ENCODE data around the gene ATP2C2.
"Not testable (repeated sequence)": the region's sequence is repeated elsewhere in the genome, so short reads cannot be mapped to it uniquely, and the experiment has no call there.

The ATP2C2 gene

DNA sequence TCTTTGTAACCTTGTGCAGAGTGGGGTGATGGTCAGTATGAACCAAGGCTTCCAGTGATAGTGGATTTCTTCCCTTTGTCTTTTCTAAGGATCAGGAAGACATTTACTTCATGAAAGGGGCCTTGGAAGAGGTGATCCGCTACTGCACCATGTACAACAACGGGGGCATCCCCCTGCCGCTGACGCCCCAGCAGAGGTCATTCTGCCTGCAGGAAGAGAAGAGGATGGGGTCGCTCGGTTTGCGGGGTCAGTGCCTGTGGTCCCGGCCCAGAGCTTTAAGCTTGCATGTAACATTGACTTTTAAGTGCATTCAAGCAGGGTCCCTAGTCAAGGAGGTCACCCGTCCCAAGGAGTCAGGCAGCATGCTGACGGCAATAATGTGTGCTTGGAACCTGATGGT, 80.1 kb downstream of the ATP2C2 start:
- in situ Hi-C loops (cut with MboI; ENCODE audit: low sequenced_read_pairs) = no loop called here

DNA sequence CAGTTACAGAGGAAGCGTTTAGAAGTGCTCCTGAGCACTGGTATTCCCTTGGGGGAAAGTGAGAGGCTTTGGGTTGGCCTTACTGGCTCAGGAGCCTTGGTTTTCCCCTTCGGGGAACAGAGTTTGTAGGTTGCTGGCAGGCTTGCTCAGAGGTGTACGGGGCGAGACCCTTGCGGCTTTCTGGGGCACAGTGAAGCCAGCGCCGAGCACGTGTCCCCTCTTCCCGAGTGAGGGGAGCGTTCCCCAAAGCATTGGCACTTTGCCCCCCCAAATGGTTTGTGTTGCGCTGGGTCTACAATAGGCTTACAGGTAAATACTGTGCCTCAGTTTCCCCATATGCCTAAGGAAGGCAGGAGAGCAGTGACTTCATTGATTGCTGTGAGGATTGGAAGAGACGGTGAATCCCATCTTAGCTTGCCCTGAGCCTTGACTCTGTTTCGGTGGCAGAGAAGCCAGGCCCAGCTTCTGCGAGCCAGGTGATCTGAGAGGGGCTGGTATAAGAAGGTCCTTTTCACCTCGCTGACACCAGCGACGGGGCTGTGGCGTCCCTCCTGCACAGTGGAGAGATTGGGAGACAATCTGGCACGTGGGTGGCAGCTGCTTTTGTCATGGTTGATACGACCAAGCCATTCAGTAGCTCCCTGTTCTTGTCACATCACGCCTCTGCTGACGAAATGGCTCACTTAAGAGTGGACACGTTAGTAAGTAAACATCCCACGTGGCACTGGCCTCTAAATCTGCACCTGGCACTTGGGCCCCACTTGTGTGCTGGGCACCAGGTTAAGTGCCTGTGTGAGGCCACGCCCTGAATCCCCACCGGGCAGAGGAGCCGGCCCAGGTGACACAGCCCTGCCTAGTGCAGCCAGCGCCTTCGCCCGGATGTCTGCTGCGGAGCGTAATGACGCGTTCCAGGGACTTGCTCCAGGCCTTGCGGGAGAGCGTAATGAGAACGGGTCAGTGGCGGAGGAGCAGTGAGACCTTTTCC, 81.1 kb downstream of the ATP2C2 start:
- in situ Hi-C loops (cut with MboI; ENCODE audit: low sequenced_read_pairs) = no loop called here

DNA sequence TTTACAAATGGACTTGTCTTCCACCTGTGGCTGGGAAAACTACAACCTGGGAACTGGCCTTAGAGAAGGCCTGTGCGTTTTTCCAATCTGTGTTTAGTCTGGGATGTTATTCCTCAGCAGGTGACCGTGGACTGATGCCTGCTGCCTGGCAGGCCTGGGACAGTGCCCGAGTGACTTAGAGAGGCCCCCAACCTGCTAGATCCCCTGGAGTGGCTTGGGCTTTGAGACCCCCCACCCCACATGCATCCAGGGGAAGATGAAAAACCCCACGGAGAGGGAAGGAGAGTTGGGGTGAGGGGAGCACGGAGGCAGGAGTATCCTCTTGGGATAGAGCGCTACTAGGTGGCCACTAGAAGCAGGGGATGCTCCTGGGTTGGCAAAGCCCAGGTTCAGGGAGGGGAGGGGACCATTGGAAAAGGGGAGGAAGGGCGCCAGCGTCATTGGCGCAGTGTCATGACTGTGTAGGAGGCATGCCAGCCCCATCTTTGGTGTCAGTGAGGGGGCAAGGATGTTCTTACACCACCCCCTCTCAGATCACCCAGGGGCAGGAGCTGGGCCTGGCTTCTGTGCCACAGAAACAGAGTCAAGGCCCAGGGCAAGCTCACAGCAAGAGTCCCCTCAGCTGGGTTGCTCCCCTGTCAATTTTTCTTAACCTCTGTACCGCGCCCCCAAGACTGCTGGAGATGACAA, 82.0 kb downstream of the ATP2C2 start:
- in situ Hi-C loops (cut with MboI; ENCODE audit: low sequenced_read_pairs) = no loop called here

DNA sequence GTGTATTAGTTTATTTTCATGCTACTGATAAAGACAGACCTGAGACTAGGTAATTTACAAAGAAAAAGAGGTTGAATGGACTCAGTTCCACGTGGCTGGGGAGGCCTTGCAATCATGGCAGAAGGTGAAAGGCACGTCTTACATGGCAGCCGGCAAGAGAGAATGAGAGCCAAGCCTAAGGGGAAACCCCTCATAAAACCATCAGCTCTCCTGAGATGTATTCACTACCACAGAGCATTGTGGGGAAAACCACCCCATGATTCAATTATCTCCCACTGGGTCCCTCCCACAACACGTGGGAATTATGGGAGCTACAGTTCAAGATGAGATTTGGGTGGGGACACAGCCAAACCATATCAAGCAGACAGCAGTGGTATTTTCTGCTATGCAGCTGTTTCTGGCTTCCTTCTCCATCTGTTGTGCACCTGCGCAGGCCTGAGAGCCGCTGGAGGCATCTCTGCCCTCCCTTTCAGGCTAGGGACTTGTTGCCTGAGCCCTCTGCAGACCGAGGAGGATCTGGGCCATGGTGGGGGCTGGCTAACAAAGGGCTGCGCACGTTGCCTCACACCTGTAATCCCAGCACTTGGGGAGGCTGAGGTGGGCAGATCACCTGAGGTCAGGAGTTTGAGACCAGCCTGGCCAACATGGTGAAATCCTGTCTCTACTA, 82.8 kb downstream of the ATP2C2 start:
- in situ Hi-C loops (cut with MboI; ENCODE audit: low sequenced_read_pairs) = not testable (repeated sequence)

DNA sequence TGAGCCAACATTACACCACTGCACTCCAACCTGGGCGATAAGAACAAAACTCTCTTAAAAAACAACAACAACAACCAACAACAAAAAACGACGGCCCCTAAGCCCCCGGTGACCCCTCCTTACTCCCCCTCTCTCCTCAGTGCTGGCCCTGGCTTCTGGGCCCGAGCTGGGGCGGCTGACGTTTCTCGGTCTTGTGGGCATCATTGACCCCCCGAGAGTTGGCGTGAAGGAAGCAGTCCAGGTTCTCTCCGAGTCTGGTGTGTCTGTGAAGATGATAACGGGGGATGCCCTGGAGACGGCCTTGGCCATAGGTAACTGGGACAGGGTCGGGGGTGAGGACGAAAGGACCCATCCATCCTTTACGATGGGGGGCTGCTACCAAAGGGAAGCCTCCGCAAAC, 83.4 kb downstream of the ATP2C2 start:
- in situ Hi-C loops (cut with MboI; ENCODE audit: low sequenced_read_pairs) = no loop called here

DNA sequence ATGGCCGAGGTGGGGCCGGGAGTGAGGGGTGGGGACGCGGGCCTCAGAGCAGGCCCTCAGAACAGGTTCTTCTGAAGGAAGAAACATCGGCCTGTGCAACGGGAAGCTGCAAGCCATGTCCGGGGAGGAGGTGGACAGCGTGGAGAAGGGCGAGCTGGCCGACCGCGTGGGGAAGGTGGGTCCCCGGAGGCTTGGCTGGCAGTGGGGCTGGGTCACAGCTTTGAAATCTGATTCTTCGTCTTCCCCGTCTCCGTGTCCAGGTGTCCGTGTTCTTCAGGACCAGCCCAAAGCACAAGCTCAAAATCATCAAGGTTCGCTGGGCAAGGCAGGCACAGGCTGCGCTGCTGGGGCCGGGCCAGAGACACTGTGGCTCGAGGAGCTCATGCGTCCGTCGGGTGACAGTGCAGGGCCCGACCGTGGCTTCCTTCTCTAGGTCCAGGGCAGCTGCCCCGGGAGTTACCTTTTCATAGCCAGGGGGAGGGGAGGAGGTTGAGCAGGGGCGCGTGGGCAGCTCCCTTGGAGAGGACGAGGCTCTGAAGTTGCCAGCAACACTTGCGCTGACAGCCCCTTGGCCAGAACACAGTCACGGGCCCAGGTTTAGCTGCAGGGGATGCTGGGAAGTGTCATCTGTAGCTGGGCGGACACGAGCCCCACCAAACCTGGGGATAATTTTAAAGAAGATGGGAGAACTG, 84.9 kb downstream of the ATP2C2 start:
- in situ Hi-C loops (cut with MboI; ENCODE audit: low sequenced_read_pairs) = no loop called here

DNA sequence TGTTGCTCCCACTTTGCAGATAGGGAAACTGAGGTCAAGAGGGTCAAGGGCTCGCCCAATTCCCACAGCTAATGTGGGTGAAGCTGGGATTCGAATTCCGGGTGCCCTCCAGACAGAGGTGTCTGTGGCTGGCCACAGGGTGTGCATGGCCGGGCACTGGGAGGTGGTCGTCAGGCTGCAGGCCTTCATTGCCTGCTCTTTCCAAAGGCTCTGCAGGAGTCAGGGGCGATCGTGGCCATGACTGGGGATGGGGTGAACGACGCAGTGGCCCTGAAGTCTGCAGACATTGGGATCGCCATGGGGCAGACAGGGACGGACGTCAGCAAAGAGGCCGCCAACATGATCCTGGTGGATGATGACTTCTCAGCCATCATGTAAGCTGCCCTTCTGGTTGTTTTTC, 86.3 kb downstream of the ATP2C2 start:
- in situ Hi-C loops (cut with MboI; ENCODE audit: low sequenced_read_pairs) = no loop called here

DNA sequence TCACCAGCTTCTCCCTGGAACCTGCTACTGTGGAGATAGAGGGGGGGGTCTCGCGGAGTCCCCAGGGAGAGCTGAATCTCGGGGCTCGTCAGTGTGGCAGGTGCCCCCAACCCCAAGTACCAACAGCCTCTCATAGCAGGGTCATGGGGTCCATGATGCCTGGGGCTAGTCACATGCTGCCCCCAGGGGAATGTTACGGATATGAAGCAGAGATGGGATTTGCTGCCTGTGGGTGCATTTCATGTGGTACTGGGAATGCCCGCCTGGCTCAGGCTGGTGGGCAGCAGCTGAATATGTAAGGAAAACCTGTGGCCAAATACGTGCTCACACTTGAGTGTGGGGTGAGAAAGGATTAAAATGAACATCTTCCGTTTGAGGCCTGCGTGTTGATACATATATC, 86.7 kb downstream of the ATP2C2 start:
- in situ Hi-C loops (cut with MboI; ENCODE audit: low sequenced_read_pairs) = no loop called here

DNA sequence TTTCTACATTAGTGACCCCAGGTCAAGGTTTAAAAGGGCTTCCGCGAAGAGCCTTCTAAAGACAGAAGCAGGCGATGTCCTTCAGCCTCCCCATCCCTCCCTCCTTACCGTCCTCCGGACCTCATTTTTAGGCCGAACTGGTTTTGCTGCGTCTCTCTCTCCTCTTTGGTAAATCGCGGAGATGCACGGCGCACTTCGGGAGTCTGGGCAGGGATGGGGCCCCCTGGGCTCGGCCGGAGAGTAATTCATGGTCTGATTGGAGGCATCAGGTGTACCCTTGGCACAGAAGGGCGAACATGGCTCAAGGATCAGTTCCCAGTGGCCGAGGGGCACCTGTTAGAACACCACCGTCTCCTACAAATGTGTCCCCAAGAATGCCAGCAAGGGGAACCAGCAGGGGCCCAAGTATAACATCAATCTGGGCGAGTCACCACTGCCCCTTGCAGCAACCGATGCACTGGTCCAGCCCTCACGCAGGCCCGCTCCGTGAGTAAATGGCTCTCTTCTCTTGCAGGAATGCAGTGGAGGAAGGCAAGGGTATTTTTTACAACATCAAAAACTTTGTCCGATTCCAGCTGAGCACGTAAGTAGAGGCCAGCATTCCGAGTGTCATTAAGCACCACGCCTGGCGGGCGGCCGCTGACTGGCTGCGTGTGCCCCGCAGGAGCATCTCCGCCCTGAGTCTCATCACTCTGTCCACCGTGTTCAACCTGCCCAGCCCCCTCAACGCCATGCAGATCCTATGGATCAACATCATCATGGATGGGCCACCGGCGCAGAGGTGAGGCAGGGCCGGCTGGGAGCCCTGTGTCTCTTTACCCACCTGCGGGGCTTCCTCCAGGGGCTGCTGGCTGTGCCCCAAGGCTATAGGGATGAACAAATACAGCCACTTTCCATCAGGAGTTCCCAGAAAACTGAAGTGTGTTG, 90.5 kb downstream of the ATP2C2 start:
- in situ Hi-C loops (cut with MboI; ENCODE audit: low sequenced_read_pairs) = no loop called here

DNA sequence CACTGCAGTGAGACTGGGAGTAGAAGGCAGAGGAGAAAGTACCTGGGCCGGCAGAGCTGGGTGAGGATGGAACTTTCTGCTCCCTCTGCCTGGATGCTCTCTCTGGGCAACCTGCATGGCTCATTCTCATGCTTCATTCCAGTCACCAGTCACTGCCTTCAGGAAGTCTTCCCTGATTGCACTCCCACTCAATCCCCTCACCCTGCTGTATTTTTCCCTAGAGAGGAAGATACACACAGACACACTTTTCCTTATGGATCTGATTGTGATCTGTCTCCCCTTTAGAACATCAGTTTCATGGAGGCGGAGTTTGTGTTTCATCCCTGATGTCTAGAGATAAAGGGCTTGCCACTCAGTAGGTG, 91.2 kb downstream of the ATP2C2 start:
- in situ Hi-C loops (cut with MboI; ENCODE audit: low sequenced_read_pairs) = no loop called here

DNA sequence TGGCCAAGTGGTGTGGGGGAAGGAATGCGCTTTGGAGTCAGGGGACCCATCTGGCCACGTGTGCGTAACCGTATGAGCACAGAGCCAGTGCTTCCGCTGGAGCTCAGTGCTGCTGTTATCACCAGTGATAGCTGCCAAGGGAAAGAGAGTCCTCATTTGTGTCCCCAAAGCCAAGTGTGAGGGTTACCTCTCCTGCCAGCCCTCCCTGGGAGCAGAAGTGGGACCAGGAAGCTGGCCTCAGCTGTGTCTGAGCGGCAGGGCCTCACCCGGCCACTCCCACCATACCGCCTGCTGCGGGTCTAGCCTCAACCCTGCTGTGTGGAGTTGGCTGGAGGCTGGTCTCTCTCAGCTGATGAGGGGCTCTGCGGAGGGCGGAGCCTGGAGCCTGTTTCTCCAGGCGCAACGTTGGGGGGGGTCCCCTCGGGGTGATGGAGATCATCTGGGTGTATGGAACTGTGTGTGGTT, 91.6 kb downstream of the ATP2C2 start:
- in situ Hi-C loops (cut with MboI; ENCODE audit: low sequenced_read_pairs) = no loop called here

DNA sequence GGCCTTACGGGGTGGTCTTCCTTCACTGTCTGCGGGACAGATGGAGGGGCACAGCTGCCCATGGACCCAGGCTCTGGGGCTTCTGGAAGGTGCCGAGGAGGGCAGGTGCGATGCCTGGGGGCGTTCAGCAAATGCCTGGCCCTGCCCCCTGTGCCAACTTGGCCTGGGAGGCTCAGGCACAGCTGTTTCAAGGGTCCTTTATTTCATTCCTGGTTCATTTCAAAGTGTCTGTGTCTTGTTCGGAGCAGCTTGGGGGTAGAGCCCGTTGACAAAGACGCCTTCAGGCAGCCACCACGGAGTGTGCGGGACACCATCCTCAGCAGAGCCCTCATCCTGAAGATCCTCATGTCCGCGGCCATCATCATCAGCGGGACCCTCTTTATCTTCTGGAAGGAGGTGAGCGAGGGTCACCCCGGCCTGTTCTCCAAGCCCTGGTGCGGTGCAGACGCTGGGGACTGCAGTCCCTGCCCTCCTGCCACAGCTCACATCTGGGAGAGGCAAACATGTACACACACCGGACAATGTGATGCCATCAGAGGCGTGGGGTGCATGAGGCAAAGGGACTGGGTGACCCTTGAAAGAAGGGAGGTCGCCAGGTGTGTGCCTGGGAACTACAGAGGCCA, 92.2 kb downstream of the ATP2C2 start:
- in situ Hi-C loops (cut with MboI; ENCODE audit: low sequenced_read_pairs) = no loop called here

DNA sequence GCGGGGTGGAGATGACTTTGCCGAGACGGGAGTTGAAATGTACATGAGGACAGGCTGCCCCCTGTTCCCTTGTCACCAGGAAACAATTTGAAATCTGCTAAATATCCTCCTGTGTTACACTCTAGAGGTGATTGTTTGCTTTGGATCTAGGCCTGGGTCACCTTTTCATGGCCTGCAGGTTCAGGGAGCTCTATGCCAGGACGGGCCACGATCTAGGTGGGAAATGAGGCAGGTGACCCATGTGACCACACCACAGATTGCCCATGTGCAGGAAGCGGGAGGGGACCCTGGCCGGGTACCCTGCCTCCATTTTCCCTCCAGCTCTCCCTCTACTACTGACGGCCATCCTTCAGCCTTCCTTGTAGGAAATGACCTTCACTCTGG, 92.7 kb downstream of the ATP2C2 start:
- in situ Hi-C loops (cut with MboI; ENCODE audit: low sequenced_read_pairs) = no loop called here

DNA sequence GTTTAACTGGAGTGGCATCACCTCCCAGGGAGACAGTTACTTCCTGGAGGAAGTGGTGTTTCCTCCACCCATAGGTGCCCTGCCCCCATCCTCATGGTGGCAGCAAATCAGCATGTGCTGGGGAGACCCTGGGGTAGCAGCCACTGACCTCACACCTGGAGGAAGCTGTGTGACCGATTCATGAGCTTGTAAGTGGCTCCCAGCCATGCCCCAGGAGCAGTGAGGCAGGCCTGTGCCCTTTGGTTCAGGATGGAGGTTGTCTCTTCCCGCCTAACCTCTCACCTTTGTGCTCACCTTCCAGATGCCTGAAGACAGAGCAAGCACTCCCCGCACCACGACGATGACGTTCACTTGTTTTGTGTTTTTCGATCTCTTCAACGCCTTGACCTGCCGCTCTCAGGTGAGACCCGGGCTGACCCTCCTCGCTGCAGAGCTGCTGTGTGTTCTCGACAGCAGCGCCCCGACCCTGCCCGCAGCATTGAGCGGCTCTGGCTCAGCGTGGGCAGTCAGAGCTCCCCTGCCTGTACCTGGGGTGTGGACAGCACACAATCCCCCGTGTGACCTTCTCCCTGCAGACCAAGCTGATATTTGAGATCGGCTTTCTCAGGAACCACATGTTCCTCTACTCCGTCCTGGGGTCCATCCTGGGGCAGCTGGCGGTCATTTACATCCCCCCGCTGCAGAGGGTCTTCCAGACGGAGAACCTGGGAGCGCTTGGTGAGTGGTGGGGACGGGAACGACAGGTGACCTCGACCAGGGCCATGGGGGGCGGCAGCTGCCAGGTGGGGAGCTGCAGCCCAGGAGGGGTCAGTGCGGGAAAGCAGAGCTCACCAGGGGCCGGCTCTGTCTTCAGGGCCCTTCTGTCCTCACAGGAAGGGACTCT, 93.3 kb downstream of the ATP2C2 start:
- in situ Hi-C loops (cut with MboI; ENCODE audit: low sequenced_read_pairs) = no loop called here

DNA sequence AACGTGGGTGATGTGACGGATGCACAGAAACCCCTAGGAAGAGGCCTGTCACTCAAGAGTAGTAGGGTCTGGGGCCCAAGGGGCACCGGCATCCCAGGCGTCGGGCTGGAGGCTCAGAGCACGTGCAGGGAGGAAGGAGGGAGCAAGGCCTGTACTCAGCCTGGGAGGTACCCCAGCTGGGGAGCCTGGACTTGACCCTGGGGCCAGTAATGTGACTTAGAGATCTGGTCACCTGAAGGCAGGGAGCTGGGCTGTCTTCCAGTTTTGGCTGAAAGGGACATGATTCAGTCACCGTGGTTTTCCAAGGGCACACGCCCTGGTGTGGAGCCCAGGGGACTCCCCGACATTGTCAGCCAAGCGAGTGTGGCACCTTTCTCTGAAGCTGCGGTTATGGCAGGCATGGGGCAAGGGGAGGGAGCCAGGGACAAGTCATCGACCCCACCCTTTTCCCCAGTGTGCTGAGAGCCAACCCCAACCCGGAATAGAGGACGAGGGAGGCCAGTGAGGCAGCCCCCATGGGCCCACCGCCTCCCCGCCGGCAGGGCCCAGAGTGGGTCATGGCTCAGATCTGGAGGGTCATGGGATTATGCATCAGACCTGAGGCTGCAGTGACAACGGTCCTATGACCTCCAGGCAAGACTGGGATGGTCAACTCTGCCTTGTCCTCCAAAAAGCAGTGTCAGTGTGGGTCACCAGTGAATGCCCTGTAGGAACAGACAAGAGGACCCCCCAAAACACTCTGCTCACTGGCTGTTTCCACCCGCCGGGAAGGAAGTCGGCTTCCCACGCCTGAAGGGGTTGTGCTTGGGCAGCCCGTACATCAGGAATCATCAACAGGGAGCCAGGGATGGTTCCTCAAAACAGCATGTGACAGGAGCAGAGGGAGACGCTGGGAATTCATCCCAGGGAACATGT, 94.2 kb downstream of the ATP2C2 start:
- in situ Hi-C loops (cut with MboI; ENCODE audit: low sequenced_read_pairs) = no loop called here

DNA sequence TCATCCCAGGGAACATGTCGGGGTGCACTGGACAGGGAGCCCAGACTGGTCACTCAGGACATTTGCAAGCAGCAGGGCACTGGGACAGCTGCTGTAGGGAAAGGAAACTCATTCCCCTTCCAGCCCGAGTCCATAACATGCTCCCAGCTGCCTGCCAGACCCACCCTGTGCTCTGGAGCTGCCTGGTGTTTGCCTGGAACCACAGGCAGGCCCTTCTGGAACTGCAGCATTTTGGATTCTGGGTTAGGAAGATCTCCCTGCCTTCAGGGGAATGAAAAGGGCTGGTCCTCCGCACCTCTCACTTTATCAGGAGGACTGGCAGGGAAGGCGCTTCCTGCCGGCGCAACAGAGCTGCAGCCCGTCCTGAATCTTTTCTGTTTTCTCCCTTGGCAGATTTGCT, 94.9 kb downstream of the ATP2C2 start:
- in situ Hi-C loops (cut with MboI; ENCODE audit: low sequenced_read_pairs) = no loop called here

DNA sequence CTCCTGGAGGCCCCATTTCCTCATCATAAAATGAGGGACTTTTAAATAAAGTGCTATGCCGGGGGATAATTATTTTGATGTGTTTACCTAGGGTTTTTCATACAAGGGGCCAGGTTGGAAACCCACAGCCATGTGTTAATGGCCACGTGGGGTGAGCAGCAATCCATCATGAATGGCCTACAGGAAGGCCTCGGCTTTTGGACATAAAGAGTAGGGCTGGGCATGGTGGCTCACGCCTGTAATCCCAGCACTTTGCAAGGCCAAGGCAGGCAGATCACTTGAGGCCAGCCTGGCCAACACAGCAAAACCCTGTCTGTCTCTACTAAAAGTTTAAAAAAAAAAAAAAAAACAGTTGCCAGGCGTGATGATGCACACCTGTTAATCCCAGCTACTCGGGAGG, 95.8 kb downstream of the ATP2C2 start:
- in situ Hi-C loops (cut with MboI; ENCODE audit: low sequenced_read_pairs) = no loop called here

DNA sequence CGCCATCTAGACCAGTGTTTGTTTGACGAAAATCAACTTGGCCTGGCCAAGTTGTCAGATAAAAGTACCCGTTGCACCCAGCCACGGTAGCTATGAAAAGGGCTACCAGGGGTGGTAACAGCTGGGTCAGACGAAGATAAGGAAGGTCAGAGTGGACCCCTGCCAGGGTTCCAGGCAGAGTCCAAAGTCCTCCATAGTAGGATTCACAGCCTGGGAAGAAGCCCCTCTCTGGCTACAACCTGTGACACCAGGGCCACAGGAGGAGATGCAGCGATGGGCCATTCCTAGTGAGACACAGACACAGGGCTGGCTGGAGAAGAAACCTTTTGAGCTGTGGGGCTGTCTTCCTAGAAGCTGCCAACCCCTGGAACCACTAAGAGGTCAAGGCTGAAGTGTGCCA, 96.8 kb downstream of the ATP2C2 start:
- in situ Hi-C loops (cut with MboI; ENCODE audit: low sequenced_read_pairs) = no loop called here
